K562 (cell line): ENCODE results near the gene CST9L. TPM values are rescaled to one million over a fixed set of nuclear protein-coding genes. Genes with fewer than 3 reads are reported as not detected.

Experiments
- PPARD ChIP-seq: fragments of 250-450 bp; sonication (Bioruptor Pico); IDR thresholded peaks from 2 replicates; pipeline ENCODE4 v1.8.0; 2022; ENCODE audit warnings: inconsistent platforms, mild to moderate bottlenecking, moderate library complexity
- RBM34 ChIP-seq: fragments of 200-400 bp; formaldehyde crosslinking; IDR thresholded peaks from 2 replicates; pipeline ENCODE4 v1.6.1; 2018; ENCODE audit warnings: low read length, borderline replicate concordance; ENCODE audit not compliant: insufficient read depth
- polyA plus RNA-seq, 8 experiments: library from polyadenylated mRNA; depleted of rRNA in 4 of 8; stranded (reverse) in 5 of 8; unstranded in 3 of 8; fragments of >200 nt; fragmentation: Nextera tagmentation in 2 of 8; fragmentation: Illumina TruSeq in 1 of 8; extraction: Ambion mirVana in 2 of 8; extraction: Trizol in 1 of 8; gene quantifications; 2 replicates each; pipeline versions ENCODE4 v1.2.1 to v1.2.3, GENCODE V29; 2011 to 2014; ENCODE audit warnings: inconsistent platforms in 1 of 8, missing spikeins in 1 of 8
- total RNA-seq, 7 experiments: library from RNA; depleted of rRNA in 6 of 7; stranded (reverse); fragments of >200 nt in 6 of 7; fragmentation: Illumina TruSeq in 2 of 7; extraction: Trizol in 2 of 7; gene quantifications; 2 replicates each; pipeline versions ENCODE4 v1.2.1 to v1.2.3, GENCODE V29; 2011 to 2021; ENCODE audit warnings: low replicate concordance in 1 of 7
- TF ChIP-seq, protein P1 (sequence below), 2 experiments: fragments of 450-650 bp in 1 of 2; sonication (generic) in 1 of 2; formaldehyde crosslinking in 1 of 2; IDR thresholded peaks; 2 replicates each; pipeline versions ENCODE4 v1.7.1 to v1.9.0; 2016 to 2022; ENCODE audit warnings: inconsistent platforms in 1 of 2, mild to moderate bottlenecking in 1 of 2, missing genetic modification reagents in 1 of 2
- TF ChIP-seq, protein P2 (sequence below): fragments of 450-650 bp; IDR thresholded peaks from 2 replicates; pipeline ENCODE4 v1.6.1; 2016; ENCODE audit warnings: low read depth, mild to moderate bottlenecking, moderate library complexity

Gene CST9L
- total and polyA plus RNA-seq, 9 of the 15 experiments (the other 6 are each of a cell fraction or from before 2014, with no cell fraction given), result not detected

DNA sequence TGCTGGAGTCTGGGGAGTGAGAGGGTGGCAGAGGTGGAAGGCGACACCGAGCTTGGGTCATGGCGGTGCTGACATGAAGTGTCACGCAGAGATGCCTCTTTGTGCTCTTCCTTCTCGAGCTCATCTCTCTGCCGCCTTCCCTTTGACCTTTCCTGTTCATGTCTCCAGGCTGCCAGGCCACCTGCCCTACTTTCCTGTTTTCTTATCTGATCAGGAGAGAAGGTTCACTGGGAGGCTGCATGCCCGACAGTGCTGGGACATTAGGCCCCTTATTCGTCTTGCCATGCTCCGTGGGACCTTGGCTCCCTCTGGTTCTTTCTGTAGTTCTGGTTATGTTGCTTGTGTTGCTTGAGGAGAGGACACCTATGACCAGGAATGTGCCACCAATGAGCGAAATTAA lies 44.1 kb downstream of the CST9L start (continued):
- TF ChIP-seq, protein P1, sequence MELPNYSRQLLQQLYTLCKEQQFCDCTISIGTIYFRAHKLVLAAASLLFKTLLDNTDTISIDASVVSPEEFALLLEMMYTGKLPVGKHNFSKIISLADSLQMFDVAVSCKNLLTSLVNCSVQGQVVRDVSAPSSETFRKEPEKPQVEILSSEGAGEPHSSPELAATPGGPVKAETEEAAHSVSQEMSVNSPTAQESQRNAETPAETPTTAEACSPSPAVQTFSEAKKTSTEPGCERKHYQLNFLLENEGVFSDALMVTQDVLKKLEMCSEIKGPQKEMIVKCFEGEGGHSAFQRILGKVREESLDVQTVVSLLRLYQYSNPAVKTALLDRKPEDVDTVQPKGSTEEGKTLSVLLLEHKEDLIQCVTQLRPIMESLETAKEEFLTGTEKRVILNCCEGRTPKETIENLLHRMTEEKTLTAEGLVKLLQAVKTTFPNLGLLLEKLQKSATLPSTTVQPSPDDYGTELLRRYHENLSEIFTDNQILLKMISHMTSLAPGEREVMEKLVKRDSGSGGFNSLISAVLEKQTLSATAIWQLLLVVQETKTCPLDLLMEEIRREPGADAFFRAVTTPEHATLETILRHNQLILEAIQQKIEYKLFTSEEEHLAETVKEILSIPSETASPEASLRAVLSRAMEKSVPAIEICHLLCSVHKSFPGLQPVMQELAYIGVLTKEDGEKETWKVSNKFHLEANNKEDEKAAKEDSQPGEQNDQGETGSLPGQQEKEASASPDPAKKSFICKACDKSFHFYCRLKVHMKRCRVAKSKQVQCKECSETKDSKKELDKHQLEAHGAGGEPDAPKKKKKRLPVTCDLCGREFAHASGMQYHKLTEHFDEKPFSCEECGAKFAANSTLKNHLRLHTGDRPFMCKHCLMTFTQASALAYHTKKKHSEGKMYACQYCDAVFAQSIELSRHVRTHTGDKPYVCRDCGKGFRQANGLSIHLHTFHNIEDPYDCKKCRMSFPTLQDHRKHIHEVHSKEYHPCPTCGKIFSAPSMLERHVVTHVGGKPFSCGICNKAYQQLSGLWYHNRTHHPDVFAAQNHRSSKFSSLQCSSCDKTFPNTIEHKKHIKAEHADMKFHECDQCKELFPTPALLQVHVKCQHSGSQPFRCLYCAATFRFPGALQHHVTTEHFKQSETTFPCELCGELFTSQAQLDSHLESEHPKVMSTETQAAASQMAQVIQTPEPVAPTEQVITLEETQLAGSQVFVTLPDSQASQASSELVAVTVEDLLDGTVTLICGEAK (IDR thresholded peaks at IDR 0.05), result no peak
- TF ChIP-seq, protein P1 (CRISPR knock-in tag; IDR thresholded peaks at IDR 0.05), result no peak
- TF ChIP-seq RBM34, result no peak
- TF ChIP-seq PPARD (CRISPR knock-in tag), result no peak
- TF ChIP-seq, protein P2, sequence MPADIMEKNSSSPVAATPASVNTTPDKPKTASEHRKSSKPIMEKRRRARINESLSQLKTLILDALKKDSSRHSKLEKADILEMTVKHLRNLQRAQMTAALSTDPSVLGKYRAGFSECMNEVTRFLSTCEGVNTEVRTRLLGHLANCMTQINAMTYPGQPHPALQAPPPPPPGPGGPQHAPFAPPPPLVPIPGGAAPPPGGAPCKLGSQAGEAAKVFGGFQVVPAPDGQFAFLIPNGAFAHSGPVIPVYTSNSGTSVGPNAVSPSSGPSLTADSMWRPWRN, result no peak
